CD14-positive monocyte (primary cell): ENCODE data around the gene ITGAV. TPM values are rescaled to one million over a fixed set of nuclear protein-coding genes. Genes with fewer than 3 reads are reported as not detected.

Experiments
- DNase-seq, 3 donors: peaks; one replicate each; pipeline ENCODE4 v3.0.0-alpha.2; 2011 to 2022
- H2AFZ ChIP-seq: 2 replicates; pipeline ENCODE4 v1.6.0; 2012; ENCODE audit warnings: mild to moderate bottlenecking, low read depth, low read length, inconsistent platforms; ENCODE audit not compliant: insufficient read depth, poor library complexity, severe bottlenecking
- H3K27ac ChIP-seq, 2 donors: 1 replicate in 1 of 2; 2 replicates in 1 of 2; pipeline ENCODE4 v1.5.1; 2012 to 2013; ENCODE audit warnings: low read length in 2 of 2, control low read depth in 1 of 2, inconsistent platforms in 1 of 2, low read depth in 1 of 2, mild to moderate bottlenecking in 1 of 2
- H3K27me3 ChIP-seq, 2 donors: one replicate each; pipeline versions ENCODE4 v1.6.0 to v1.6.1; 2011 to 2013; ENCODE audit warnings: low read length in 2 of 2; ENCODE audit not compliant: control insufficient read depth in 2 of 2, insufficient read depth in 2 of 2
- H3K36me3 ChIP-seq, 2 donors: replicated peaks in 1 of 2; 1 replicate in 1 of 2; 2 replicates in 1 of 2; pipeline versions ENCODE4 v1.5.1 to v1.6.1; 2012 to 2013; ENCODE audit warnings: low read length in 2 of 2, control low read depth in 1 of 2, inconsistent platforms in 1 of 2, mild to moderate bottlenecking in 1 of 2; ENCODE audit not compliant: insufficient read depth in 2 of 2, control insufficient read depth in 1 of 2
- H3K4me1 ChIP-seq, 2 donors: 1 replicate in 1 of 2; 2 replicates in 1 of 2; pipeline versions ENCODE4 v1.5.1 to v1.6.1; 2012 to 2013; ENCODE audit warnings: low read length in 2 of 2, control low read depth in 1 of 2, inconsistent platforms in 1 of 2, mild to moderate bottlenecking in 1 of 2, moderate library complexity in 1 of 2; ENCODE audit not compliant: insufficient read depth in 2 of 2, control insufficient read depth in 1 of 2
- H3K4me2 ChIP-seq: replicated peaks from 2 replicates; pipeline ENCODE3; 2012; ENCODE audit warnings: low read length, moderate library complexity, mild to moderate bottlenecking; ENCODE audit not compliant: poor library complexity, severe bottlenecking; ENCODE audit errors: extremely low read depth
- H3K4me3 ChIP-seq, 3 experiments: fragments of 200-600 bp in 1 of 3; sonication (generic) in 1 of 3; replicated peaks in 1 of 3; 1 replicate in 2 of 3; 2 replicates in 1 of 3; pipeline ENCODE4 v1.5.1; 2011 to 2013; ENCODE audit warnings: low read length in 3 of 3, mild to moderate bottlenecking in 3 of 3, control low read depth in 2 of 3, low read depth in 2 of 3, inconsistent platforms in 1 of 3, moderate library complexity in 1 of 3
- H3K79me2 ChIP-seq: 2 replicates; pipeline ENCODE4 v1.6.0; 2012; ENCODE audit warnings: mild to moderate bottlenecking, control low read depth, inconsistent platforms, low read length, moderate library complexity; ENCODE audit not compliant: insufficient read depth
- H3K9ac ChIP-seq: 2 replicates; pipeline ENCODE4 v1.6.0; 2017; ENCODE audit warnings: low read length, mild to moderate bottlenecking; ENCODE audit not compliant: insufficient read depth, poor library complexity, severe bottlenecking
- H3K9me3 ChIP-seq, 2 donors: replicated peaks in 1 of 2; 1 replicate in 1 of 2; 2 replicates in 1 of 2; pipeline versions ENCODE4 v1.5.1 to v1.6.1; 2012 to 2013; ENCODE audit warnings: low read length in 2 of 2, control low read depth in 1 of 2; ENCODE audit not compliant: control insufficient read depth in 1 of 2, insufficient read depth in 1 of 2
- H4K20me1 ChIP-seq: 2 replicates; pipeline ENCODE4 v1.6.0; 2012; ENCODE audit warnings: mild to moderate bottlenecking, low read length, control low read depth, moderate library complexity; ENCODE audit not compliant: insufficient read depth
- H3K27ac Mint-ChIP-seq, 7 donors: one replicate each; pipeline ENCODE4 v1.8.0; 2020; ENCODE audit warnings: mild to moderate bottlenecking in 7 of 7, mixed read lengths in 7 of 7, moderate library complexity in 6 of 7, inconsistent platforms in 2 of 7
- H3K27me3 Mint-ChIP-seq, 3 donors: one replicate each; pipeline ENCODE4 v1.8.0; 2021 to 2022; ENCODE audit warnings: low read depth in 3 of 3, mild to moderate bottlenecking in 3 of 3, mixed read lengths in 3 of 3, moderate library complexity in 3 of 3, inconsistent platforms in 1 of 3
- H3K36me3 Mint-ChIP-seq, 2 donors: one replicate each; pipeline ENCODE4 v1.8.0; 2020; ENCODE audit warnings: mixed read lengths in 2 of 2, inconsistent platforms in 1 of 2, mild to moderate bottlenecking in 1 of 2
- H3K4me1 Mint-ChIP-seq: one replicate; pipeline ENCODE4 v1.8.0; 2020; ENCODE audit warnings: mild to moderate bottlenecking, mixed read lengths
- H3K4me3 Mint-ChIP-seq, 2 donors: one replicate each; pipeline ENCODE4 v1.8.0; 2020; ENCODE audit warnings: mild to moderate bottlenecking in 2 of 2, mixed read lengths in 2 of 2, moderate library complexity in 1 of 2
- H3K9me3 Mint-ChIP-seq, 7 donors: one replicate each; pipeline ENCODE4 v1.8.0; 2020 to 2022; ENCODE audit warnings: mixed read lengths in 7 of 7, mild to moderate bottlenecking in 6 of 7, moderate library complexity in 6 of 7, inconsistent platforms in 2 of 7
- WGBS: methylation state at CpG from one replicate; pipeline ENCODE4 v1.1.5; 2013; ENCODE audit warnings: missing lambda C conversion rate; ENCODE audit not compliant: insufficient coverage; 5-methylcytosine and 5-hydroxymethylcytosine counted together
- intact Hi-C, 2 donors: fragments of 100-400 bp; cut with micrococcal nuclease; formaldehyde crosslinking; loops; one replicate each; pipeline versions ENCODE4 v1.15.0 to v1.15.1; 2023
- polyA plus RNA-seq, 3 donors: library from polyadenylated mRNA; depleted of rRNA in 1 of 3; unstranded in 2 of 3; stranded (reverse) in 1 of 3; fragments of 300-500 nt in 2 of 3; fragments of >200 nt in 1 of 3; fragmentation: Illumina TruSeq in 2 of 3; gene quantifications; 1 replicate in 2 of 3; 2 replicates in 1 of 3; pipeline ENCODE4 v1.2.3, GENCODE V29; 2012 to 2021
- TF ChIP-seq, protein P1 (sequence below): fragments of 200-600 bp; IDR thresholded peaks from one replicate; pipeline ENCODE4 v1.8.0; 2022; ENCODE audit warnings: antibody characterized with exemption, mild to moderate bottlenecking

ITGAV gene
- polyA plus RNA-seq, 3 donors, result 4.9 to 8.2 (median 6.0) TPM

DNA sequence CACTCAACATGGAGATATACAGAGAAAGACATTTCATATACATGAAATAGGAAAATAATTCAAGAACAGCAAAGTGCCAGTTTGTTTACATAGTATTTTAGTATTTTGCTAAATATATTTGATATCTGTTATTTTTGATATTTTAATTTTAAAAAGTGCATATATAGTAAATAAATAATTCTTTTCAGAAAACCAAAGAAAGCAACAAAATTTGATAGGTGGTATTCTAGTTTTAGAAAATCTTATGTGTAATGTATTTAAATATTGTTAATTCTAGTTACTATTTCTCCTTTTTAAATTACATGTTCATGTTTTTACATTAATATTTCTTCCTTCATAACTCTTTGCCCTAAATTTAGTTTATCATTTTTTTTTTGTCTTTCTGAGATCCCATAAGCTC is 69.5 kb downstream of the ITGAV start:
- Histone ChIP-seq H4K20me1 (no peaks in the 10 kb centered on the region), H3K4me2 (no peak overlapping the region), H3K9ac (no peak overlapping the region), H3K4me1 (no peaks in the 10 kb centered on the region), H3K36me3 (peaks cover 13 to 53% of the 10 kb centered on the region in 2 donors), H3K27ac (no peak overlapping the region), H2AFZ (no peak overlapping the region), H3K79me2 (no peaks in the 10 kb centered on the region), H3K4me3 (no peak overlapping the region), H3K9me3 (no peaks in the 10 kb centered on the region), H3K27me3 (no peaks in the 10 kb centered on the region)
- H3K27ac Mint-ChIP-seq, result no peak overlapping the region
- no peaks in the 10 kb centered on the region for H3K27me3 Mint-ChIP-seq
- DNase-seq, result no peak
- H3K9me3 Mint-ChIP-seq, result peaks cover 0 to 5% (median 0%) of the 10 kb centered on the region in 7 donors
- H3K4me1 Mint-ChIP-seq, result no peaks in the 10 kb centered on the region
- no peak overlapping the region for H3K4me3 Mint-ChIP-seq
- intact Hi-C loops, result no loop called here
- TF ChIP-seq, protein P1, sequence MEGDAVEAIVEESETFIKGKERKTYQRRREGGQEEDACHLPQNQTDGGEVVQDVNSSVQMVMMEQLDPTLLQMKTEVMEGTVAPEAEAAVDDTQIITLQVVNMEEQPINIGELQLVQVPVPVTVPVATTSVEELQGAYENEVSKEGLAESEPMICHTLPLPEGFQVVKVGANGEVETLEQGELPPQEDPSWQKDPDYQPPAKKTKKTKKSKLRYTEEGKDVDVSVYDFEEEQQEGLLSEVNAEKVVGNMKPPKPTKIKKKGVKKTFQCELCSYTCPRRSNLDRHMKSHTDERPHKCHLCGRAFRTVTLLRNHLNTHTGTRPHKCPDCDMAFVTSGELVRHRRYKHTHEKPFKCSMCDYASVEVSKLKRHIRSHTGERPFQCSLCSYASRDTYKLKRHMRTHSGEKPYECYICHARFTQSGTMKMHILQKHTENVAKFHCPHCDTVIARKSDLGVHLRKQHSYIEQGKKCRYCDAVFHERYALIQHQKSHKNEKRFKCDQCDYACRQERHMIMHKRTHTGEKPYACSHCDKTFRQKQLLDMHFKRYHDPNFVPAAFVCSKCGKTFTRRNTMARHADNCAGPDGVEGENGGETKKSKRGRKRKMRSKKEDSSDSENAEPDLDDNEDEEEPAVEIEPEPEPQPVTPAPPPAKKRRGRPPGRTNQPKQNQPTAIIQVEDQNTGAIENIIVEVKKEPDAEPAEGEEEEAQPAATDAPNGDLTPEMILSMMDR, result no peak
- H3K36me3 Mint-ChIP-seq, result peaks cover 38 to 46% of the 10 kb centered on the region in 2 donors

DNA sequence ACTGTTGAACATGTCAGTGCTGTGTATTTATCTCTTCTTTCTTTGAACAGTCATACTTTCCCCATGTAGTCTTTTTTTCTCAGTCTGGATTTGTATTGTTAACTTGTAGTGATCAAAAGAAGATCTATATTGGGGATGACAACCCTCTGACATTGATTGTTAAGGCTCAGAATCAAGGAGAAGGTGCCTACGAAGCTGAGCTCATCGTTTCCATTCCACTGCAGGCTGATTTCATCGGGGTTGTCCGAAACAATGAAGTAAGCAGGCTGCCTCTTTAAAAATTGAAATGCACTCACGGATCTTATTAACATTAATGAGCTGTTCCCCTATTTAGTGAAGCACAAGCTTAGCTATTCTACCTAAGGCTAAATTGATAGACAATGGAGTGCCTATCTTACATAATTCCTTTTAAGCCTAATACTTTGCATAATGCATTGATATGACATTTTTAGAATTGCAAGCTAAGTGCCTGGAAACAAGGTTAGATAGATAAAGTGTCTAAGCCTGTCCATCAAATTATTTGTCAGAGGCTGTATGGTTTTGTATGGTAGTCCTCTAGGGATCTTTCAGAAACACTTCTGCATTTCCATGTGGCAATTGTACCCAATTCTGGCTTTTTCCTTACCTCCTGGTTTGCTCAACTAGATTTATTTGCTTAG is 74.7 kb downstream of the ITGAV start:
- H3K4me3 Mint-ChIP-seq, result no peak overlapping the region
- Histone ChIP-seq H3K36me3 (peaks cover 38 to 68% of the 10 kb centered on the region in 2 donors), H3K79me2 (no peaks in the 10 kb centered on the region), H3K9me3 (no peaks in the 10 kb centered on the region), H3K4me3 (no peak overlapping the region), H3K27ac (no peak overlapping the region), H2AFZ (no peak overlapping the region), H3K9ac (no peak overlapping the region), H3K27me3 (no peaks in the 10 kb centered on the region), H3K4me2 (no peak overlapping the region), H4K20me1 (no peaks in the 10 kb centered on the region), H3K4me1 (no peaks in the 10 kb centered on the region)
- intact Hi-C loops, result no loop called here
- H3K36me3 Mint-ChIP-seq, result peaks cover 52 to 56% of the 10 kb centered on the region in 2 donors
- TF ChIP-seq, protein P1, result no peak
- no peaks in the 10 kb centered on the region for H3K27me3 Mint-ChIP-seq
- no peak overlapping the region for H3K27ac Mint-ChIP-seq
- no peaks in the 10 kb centered on the region for H3K4me1 Mint-ChIP-seq
- WGBS, result 100% methylated on average over 5 of the region's 5 CpGs
- H3K9me3 Mint-ChIP-seq, result peaks cover 0 to 3% (median 0%) of the 10 kb centered on the region in 7 donors
- DNase-seq, result no peak
